Karpas-422 (cell line): Measurements from ENCODE around the gene MACROH2A1. TPM values are rescaled to one million over a fixed set of nuclear protein-coding genes. Genes with fewer than 3 reads are reported as not detected.

Experiments used
- DNase-seq: peaks from one replicate; pipeline ENCODE4 v3.0.0-alpha.2; 2015
- H2AFZ ChIP-seq: fragments of 200-600 bp; sonication (generic); 2 replicates; pipeline ENCODE4 v1.6.1; 2014; ENCODE audit warnings: antibody characterized with exemption, low read length, mixed read lengths
- H3K27ac ChIP-seq: fragments of 200-600 bp; sonication (generic); 2 replicates; pipeline ENCODE4 v1.5.1; 2014; ENCODE audit warnings: mild to moderate bottlenecking, low read length, moderate library complexity
- H3K27me3 ChIP-seq: fragments of 200-600 bp; sonication (generic); 2 replicates; pipeline ENCODE4 v1.6.1; 2014; ENCODE audit warnings: low read length, mixed read lengths
- H3K36me3 ChIP-seq: fragments of 200-600 bp; sonication (generic); 2 replicates; pipeline ENCODE4 v1.6.1; 2014; ENCODE audit warnings: low read length, mixed read lengths; ENCODE audit not compliant: insufficient read depth
- H3K4me1 ChIP-seq: fragments of 200-600 bp; sonication (generic); 2 replicates; pipeline ENCODE4 v1.6.1; 2014; ENCODE audit warnings: mild to moderate bottlenecking, low read length, mixed read lengths
- H3K4me2 ChIP-seq: fragments of 200-600 bp; sonication (generic); 2 replicates; pipeline ENCODE4 v1.6.1; 2014; ENCODE audit warnings: low read length, low read depth, mild to moderate bottlenecking; ENCODE audit not compliant: poor library complexity, severe bottlenecking
- H3K4me3 ChIP-seq: fragments of 200-600 bp; sonication (generic); 2 replicates; pipeline ENCODE4 v1.5.1; 2014; ENCODE audit warnings: mild to moderate bottlenecking, antibody characterized with exemption, low read length, mixed read lengths
- H3K79me2 ChIP-seq: fragments of 200-600 bp; sonication (generic); 2 replicates; pipeline ENCODE4 v1.6.1; 2014; ENCODE audit warnings: mild to moderate bottlenecking, low read length, mixed read lengths
- H3K9ac ChIP-seq: fragments of 200-600 bp; sonication (generic); 2 replicates; pipeline ENCODE4 v1.6.0; 2014; ENCODE audit warnings: low read length
- H3K9me2 ChIP-seq: fragments of 200-600 bp; sonication (generic), shearing (Covaris generic); replicated peaks from 2 replicates; pipeline ENCODE4 v1.6.0; 2014; ENCODE audit warnings: mild to moderate bottlenecking, low read length, moderate library complexity; ENCODE audit not compliant: insufficient read depth
- H3K9me3 ChIP-seq: fragments of 300-700, 200-600 bp; sonication (generic); 2 replicates; pipeline ENCODE4 v1.6.1; 2014; ENCODE audit warnings: low read length, mixed read lengths
- H4K20me1 ChIP-seq: fragments of 200-600 bp; sonication (generic); 2 replicates; pipeline ENCODE4 v1.6.1; 2014; ENCODE audit warnings: mild to moderate bottlenecking, antibody characterized with exemption, low read length, low read depth; ENCODE audit not compliant: insufficient read depth
- total RNA-seq: library from RNA; depleted of rRNA; stranded (reverse); fragments of >200 nt; shearing (Covaris generic); gene quantifications from 2 replicates; pipeline ENCODE4 v1.2.3, GENCODE V29; 2014; ENCODE audit warnings: low replicate concordance

MACROH2A1 gene
- total RNA-seq, 1 experiment from 2014 or later, result 160 TPM

DNA sequence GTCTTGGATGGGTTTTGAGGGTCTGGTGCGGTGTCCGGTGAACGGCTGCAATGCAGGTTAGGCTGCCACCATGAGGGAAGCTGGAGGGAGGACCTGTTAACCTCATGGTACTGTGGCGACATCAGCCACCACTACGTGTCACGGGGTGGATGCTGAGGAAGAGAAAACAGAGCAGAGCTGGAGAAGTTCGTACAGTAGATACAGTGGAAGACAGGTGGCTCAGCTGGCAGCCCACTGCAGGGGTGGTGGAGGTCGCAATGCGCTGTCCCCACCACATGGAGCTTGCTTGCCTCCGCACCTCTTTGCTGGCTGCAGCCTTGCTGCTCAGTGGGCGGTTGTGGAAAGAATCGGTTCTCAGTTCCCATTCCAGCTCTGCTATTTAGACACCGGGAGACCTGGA, 45.3 kb upstream of the MACROH2A1 start:
- Histone ChIP-seq H3K36me3 (no peaks in the 10 kb centered on the region), H3K4me3 (no peak overlapping the region), H4K20me1 (no peaks in the 10 kb centered on the region), H3K79me2 (no peaks in the 10 kb centered on the region), H3K27ac (no peak overlapping the region), H3K4me2 (no peak overlapping the region), H2AFZ (no peak overlapping the region), H3K4me1 (no peaks in the 10 kb centered on the region), H3K9me3 (no peaks in the 10 kb centered on the region), H3K9me2 (no peaks in the 10 kb centered on the region), H3K27me3 (no peaks in the 10 kb centered on the region), H3K9ac (no peak overlapping the region)
- DNase-seq, result no peak

DNA sequence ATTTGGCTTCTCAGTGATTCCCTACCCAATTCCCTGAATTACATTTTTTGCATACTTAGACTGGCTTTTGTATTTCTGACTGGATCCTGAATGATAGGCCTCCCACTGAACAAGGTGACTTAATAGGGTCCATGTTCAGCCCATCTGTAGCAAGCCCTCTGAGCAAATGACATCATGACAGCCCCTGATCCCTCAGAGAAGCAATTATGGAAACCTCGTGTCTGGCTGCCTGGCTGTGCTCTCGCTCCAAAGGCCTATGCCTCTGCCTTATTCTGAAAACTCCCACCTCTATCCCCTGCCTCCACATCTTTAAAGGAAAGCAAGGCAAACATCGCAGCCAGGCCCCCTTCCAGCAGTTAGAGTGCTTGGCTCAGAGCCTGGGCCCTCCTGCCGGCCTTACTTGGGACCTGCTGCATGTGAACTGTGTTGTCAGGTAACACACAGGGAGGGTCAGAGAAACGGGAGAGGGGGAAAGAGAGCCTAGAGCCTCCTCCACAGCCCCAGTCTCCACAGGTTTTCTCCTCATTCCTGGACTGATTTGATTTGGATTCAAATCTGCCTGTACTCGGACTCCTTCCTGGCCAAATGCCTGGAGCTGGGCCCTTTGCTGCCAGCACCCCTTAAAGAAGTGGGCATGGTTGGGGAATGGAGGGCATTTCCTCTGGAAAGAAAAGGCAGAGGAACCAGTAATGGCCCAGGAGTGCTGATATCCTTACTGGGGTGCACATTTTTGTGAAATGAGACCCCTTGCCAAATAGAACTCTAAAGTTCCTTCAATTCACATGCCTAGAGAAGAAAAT, 44.3 kb upstream of the MACROH2A1 start:
- Histone ChIP-seq H3K79me2 (no peaks in the 10 kb centered on the region), H3K9me2 (no peaks in the 10 kb centered on the region), H3K4me1 (no peaks in the 10 kb centered on the region), H2AFZ (no peak overlapping the region), H3K4me3 (no peak overlapping the region), H3K27me3 (no peaks in the 10 kb centered on the region), H3K4me2 (no peak overlapping the region), H3K9ac (no peak overlapping the region), H3K27ac (no peak overlapping the region), H3K36me3 (no peaks in the 10 kb centered on the region), H3K9me3 (no peaks in the 10 kb centered on the region), H4K20me1 (no peaks in the 10 kb centered on the region)
- no peak for DNase-seq

DNA sequence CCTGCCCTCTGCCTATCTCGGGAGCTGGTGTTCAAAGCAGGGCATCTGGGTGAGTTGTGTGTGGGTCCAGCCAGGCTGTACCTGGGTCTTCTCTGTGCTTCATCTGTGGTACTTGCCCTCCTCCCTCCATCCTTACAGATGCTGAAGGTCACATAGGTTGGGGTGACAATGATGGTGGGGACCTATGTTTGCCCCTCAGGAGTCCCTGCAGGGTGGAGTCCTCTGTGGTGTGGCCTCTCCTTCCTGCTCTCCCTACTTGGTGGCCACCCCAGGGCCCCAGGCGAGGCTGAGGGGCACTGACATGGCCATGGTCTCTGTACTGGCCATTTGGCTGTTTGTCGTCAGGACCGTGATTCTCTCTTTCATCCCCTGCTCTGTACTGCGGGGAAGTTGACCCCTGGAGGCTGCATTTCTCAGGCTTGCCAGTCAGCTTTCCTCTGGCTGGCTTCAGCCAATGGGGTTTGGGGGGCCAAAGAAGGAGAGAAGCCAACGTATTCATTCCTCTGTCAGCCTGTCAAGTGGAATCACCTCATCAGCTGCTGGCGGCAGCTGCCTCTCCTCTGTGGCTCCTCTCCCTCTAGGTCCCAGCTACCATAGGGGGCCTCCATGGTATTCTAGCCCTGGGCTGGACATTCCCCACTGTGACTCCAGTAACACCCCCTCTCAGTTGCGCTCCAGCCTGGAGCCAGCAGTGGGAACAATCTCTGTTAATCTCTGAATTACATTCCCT, 43.6 kb upstream of the MACROH2A1 start:
- H3K9me2 ChIP-seq, result no peaks in the 10 kb centered on the region
- no peaks in the 10 kb centered on the region for H3K79me2 ChIP-seq
- H3K4me3 ChIP-seq, result no peak overlapping the region
- H3K4me1 ChIP-seq, result no peaks in the 10 kb centered on the region
- no peaks in the 10 kb centered on the region for H3K27me3 ChIP-seq
- H2AFZ ChIP-seq, result no peak overlapping the region
- no peaks in the 10 kb centered on the region for H3K36me3 ChIP-seq
- no peak overlapping the region for H3K4me2 ChIP-seq
- no peaks in the 10 kb centered on the region for H3K9me3 ChIP-seq
- H3K27ac ChIP-seq, result no peak overlapping the region
- H3K9ac ChIP-seq, result no peak overlapping the region
- H4K20me1 ChIP-seq, result no peaks in the 10 kb centered on the region
- no peak for DNase-seq

DNA sequence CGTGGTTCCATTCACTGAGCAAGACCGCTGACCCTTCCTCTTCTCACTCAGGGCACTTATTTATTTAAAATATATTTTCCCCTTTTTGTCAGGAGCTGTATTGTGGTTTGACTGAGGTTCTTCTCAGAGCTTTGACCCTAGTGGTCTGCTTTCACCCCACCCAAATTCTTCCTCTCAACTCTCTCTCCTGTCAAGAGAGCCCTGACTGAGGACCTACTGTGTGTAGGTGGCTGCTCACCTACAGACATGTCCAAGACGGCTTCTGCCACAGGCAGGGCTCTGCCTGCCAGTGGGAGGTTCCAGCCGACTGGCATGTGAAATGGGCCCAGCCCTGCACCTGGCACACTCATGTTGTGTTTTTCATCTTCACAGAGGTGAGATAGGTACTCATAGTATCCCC, 42.9 kb upstream of the MACROH2A1 start:
- Histone ChIP-seq H3K27me3 (no peaks in the 10 kb centered on the region), H3K4me2 (no peak overlapping the region), H3K4me3 (no peak overlapping the region), H3K79me2 (no peaks in the 10 kb centered on the region), H3K36me3 (no peaks in the 10 kb centered on the region), H3K9me2 (no peaks in the 10 kb centered on the region), H4K20me1 (no peaks in the 10 kb centered on the region), H3K27ac (no peak overlapping the region), H3K9me3 (no peaks in the 10 kb centered on the region), H3K4me1 (no peaks in the 10 kb centered on the region; the same call in 1 of the 2 replicates), H3K9ac (no peak overlapping the region), H2AFZ (no peak overlapping the region)
- DNase-seq, result no peak

DNA sequence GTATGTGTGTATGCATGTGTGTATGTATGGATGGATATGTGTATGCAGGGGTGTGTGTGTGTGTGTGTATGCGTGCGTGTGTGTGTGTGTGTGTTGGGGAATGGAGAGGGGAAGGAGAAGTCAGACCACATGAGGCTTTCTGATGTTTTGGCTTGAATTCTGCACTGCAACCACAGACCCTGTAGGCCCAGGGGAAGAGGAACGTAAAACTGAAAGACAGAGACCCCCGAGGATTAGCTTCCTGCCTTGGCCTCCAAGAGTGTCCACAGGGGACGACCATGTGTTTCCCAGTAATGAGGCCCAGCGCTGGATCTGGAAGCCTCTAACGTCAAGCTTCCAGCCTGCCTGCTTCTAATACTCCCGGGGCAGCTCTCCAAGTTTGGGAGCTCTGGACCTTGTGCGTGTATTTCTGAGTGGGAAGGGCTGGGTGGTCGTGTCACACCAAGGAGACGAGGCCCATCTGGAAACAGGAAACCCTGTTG, 42.4 kb upstream of the MACROH2A1 start:
- H3K4me3 ChIP-seq, result no peak overlapping the region
- H3K9me2 ChIP-seq, result no peaks in the 10 kb centered on the region
- DNase-seq, result no peak
- no peak overlapping the region for H2AFZ ChIP-seq
- no peaks in the 10 kb centered on the region for H3K27me3 ChIP-seq
- H3K27ac ChIP-seq, result no peak overlapping the region
- no peak overlapping the region for H3K4me2 ChIP-seq
- H3K9me3 ChIP-seq, result no peaks in the 10 kb centered on the region
- H3K4me1 ChIP-seq, result no peaks in the 10 kb centered on the region; the same call in 1 of the 2 replicates
- H3K9ac ChIP-seq, result no peak overlapping the region
- H4K20me1 ChIP-seq, result no peaks in the 10 kb centered on the region
- H3K36me3 ChIP-seq, result no peaks in the 10 kb centered on the region
- no peaks in the 10 kb centered on the region for H3K79me2 ChIP-seq

DNA sequence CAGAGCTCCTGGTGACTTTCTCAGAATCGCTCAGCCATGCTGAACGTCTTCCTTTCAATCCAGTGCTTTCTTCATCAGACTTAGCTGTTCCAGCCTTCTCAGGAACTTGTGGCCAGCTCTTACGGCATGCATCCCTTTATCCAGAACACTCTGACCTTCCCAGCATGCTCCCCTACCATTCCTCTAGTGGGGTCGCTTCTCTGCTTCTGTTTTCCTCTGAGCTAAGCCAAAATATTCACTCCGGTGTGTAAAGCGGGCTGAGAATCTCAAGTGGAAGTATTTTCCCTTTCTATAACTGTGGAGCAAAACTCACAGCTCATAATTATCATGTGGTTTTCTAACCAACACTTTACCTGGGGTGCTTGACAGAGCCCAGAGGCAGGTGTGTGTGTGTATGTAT, 41.9 kb upstream of the MACROH2A1 start:
- DNase-seq, result no peak
- no peak overlapping the region for H3K27ac ChIP-seq
- H3K9me2 ChIP-seq, result no peaks in the 10 kb centered on the region
- H3K79me2 ChIP-seq, result no peaks in the 10 kb centered on the region
- H3K4me3 ChIP-seq, result no peak overlapping the region
- H2AFZ ChIP-seq, result no peak overlapping the region
- H4K20me1 ChIP-seq, result no peaks in the 10 kb centered on the region
- no peak overlapping the region for H3K9ac ChIP-seq
- no peaks in the 10 kb centered on the region for H3K9me3 ChIP-seq
- no peaks in the 10 kb centered on the region for H3K27me3 ChIP-seq
- no peaks in the 10 kb centered on the region for H3K36me3 ChIP-seq
- H3K4me2 ChIP-seq, result no peak overlapping the region
- H3K4me1 ChIP-seq, result no peaks in the 10 kb centered on the region; the same call in 1 of the 2 replicates

DNA sequence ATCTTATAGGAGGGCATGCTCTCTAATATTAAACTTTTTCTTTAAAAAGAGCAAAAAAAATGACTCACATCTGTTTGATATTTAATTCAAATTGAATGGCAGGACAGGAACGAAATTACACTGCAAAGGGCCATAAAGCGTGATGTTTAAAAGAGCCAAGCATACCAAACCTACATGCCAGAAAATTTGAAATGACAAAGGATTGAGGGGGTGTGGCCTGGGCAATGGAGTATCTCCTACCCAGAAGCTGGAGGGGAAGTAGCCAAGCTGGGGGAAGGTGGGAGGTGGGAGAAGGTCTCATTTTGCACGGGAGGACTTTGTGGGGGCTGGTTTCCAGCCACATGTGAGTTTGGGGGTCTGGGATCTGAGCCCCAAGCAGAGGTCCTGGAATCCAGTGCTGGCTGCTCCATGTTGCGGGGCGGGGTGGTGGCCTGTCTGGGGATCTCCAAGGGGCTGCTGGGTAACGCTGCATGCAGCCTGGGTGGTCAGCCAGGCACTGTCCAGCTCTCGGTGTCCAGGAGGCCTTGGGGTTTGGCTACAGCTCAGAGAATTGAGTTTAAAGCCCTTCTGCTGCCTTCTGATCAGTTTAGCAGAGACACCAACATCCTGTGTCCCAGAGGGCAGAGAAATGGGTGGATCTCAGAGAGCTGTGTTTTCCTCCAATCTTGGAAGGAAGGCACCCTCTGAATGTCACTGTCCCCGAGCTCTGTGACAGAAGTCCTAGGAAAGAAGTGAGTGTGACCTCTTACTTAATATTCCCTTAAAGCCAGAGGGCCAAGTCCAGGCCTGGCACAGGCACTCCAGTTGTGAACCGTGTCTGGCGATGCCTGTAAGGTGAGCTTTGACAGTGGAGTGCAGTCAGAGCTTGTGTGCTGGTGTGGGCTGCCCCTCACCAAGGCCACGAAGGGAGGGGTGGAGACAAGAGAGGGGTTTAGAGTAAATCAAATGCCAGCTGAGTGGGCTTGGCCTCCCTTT, 40.5 kb upstream of the MACROH2A1 start:
- no peak for DNase-seq
- no peak overlapping the region for H3K4me2 ChIP-seq
- H3K36me3 ChIP-seq, result no peaks in the 10 kb centered on the region
- H3K9ac ChIP-seq, result no peak overlapping the region
- no peak overlapping the region for H3K27ac ChIP-seq
- H4K20me1 ChIP-seq, result no peaks in the 10 kb centered on the region
- no peaks in the 10 kb centered on the region for H3K9me2 ChIP-seq
- no peaks in the 10 kb centered on the region for H3K79me2 ChIP-seq
- H2AFZ ChIP-seq, result no peak overlapping the region
- no peaks in the 10 kb centered on the region for H3K27me3 ChIP-seq
- H3K4me1 ChIP-seq, result no peaks in the 10 kb centered on the region; the same call in 1 of the 2 replicates
- no peaks in the 10 kb centered on the region for H3K9me3 ChIP-seq
- H3K4me3 ChIP-seq, result no peak overlapping the region
